HEK293 (cell line): ENCODE measurements around the gene KDM3B.

Experiments
- KLF9 ChIP-seq: fragments of 450-650 bp; formaldehyde crosslinking; IDR thresholded peaks from 2 replicates; pipeline ENCODE4 v1.5.1; 2016; ENCODE audit warnings: missing biosample characterization, missing genetic modification characterization, low read depth
- REST ChIP-seq: fragments of 450-650 bp; formaldehyde crosslinking; IDR thresholded peaks from 2 replicates; pipeline ENCODE4 v1.5.1; 2016; ENCODE audit warnings: missing biosample characterization, missing genetic modification characterization
- TRIM28 ChIP-seq: IDR thresholded peaks from 2 replicates; pipeline ENCODE4 v1.6.1; 2011; ENCODE audit warnings: low read length, control low read depth, borderline replicate concordance
- ZNF146 ChIP-seq: fragments of 450-650 bp; formaldehyde crosslinking; IDR thresholded peaks from 2 replicates; pipeline ENCODE4 v1.5.1; 2016; ENCODE audit warnings: missing biosample characterization, missing genetic modification characterization
- ZNF324 ChIP-seq: fragments of 450-650 bp; formaldehyde crosslinking; IDR thresholded peaks from 2 replicates; pipeline ENCODE4 v1.5.1; 2016; ENCODE audit warnings: missing biosample characterization, missing genetic modification characterization
- TF ChIP-seq, protein P1 (sequence below): fragments of 450-650 bp; formaldehyde crosslinking; IDR thresholded peaks from 2 replicates; pipeline ENCODE4 v1.5.1; 2016; ENCODE audit warnings: missing biosample characterization, missing genetic modification characterization

DNA sequence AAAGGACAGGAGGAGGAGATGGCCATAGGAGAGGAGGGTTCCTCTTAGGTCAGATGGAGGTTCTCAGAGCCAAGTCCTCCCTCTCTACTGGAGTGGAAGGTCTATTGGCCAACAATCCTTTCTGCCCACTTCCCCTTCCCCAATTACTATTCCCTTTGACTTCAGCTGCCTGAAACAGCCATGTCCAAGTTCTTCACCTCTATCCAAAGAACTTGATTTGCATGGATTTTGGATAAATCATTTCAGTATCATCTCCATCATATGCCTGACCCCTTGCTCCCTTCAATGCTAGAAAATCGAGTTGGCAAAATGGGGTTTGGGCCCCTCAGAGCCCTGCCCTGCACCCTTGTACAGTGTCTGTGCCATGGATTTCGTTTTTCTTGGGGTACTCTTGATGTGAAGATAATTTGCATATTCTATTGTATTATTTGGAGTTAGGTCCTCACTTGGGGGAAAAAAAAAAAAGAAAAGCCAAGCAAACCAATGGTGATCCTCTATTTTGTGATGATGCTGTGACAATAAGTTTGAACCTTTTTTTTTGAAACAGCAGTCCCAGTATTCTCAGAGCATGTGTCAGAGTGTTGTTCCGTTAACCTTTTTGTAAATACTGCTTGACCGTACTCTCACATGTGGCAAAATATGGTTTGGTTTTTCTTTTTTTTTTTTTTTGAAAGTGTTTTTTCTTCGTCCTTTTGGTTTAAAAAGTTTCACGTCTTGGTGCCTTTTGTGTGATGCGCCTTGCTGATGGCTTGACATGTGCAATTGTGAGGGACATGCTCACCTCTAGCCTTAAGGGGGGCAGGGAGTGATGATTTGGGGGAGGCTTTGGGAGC, 115.9 kb downstream of the KDM3B start:
- no peak for TF ChIP-seq REST
- TF ChIP-seq, protein P1, sequence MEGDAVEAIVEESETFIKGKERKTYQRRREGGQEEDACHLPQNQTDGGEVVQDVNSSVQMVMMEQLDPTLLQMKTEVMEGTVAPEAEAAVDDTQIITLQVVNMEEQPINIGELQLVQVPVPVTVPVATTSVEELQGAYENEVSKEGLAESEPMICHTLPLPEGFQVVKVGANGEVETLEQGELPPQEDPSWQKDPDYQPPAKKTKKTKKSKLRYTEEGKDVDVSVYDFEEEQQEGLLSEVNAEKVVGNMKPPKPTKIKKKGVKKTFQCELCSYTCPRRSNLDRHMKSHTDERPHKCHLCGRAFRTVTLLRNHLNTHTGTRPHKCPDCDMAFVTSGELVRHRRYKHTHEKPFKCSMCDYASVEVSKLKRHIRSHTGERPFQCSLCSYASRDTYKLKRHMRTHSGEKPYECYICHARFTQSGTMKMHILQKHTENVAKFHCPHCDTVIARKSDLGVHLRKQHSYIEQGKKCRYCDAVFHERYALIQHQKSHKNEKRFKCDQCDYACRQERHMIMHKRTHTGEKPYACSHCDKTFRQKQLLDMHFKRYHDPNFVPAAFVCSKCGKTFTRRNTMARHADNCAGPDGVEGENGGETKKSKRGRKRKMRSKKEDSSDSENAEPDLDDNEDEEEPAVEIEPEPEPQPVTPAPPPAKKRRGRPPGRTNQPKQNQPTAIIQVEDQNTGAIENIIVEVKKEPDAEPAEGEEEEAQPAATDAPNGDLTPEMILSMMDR, result no peak
- no peak for TF ChIP-seq KLF9 (tag by site-specific recombination)
- no peak for TF ChIP-seq ZNF324 (tag by site-specific recombination)
- TF ChIP-seq ZNF146, result no peak
- TF ChIP-seq TRIM28, result no peak
